NT2/D1 (cell line): ENCODE data around the gene TLE4.

Experiments
- DNase-seq: peaks from one replicate; pipeline ENCODE4 v3.0.0-alpha.2; 2011; ENCODE audit warnings: low read depth, low spot score
- H3K27me3 ChIP-seq: 2 replicates; pipeline ENCODE4 v1.6.0; 2011; ENCODE audit warnings: mild to moderate bottlenecking; ENCODE audit not compliant: insufficient read length, insufficient read depth
- H3K36me3 ChIP-seq: 2 replicates; pipeline ENCODE4 v1.6.1; 2011; ENCODE audit warnings: mild to moderate bottlenecking, low read length, mixed read lengths; ENCODE audit not compliant: insufficient read depth, insufficient read length
- H3K4me1 ChIP-seq: 2 replicates; pipeline ENCODE4 v1.5.1; 2011; ENCODE audit not compliant: insufficient read depth, insufficient read length
- H3K4me3 ChIP-seq: 2 replicates; pipeline ENCODE4 v1.5.1; 2011; ENCODE audit warnings: low read depth; ENCODE audit not compliant: insufficient read length
- H3K9ac ChIP-seq: 2 replicates; pipeline ENCODE4 v1.6.0; 2011; ENCODE audit warnings: low read depth; ENCODE audit not compliant: insufficient read length
- H3K9me3 ChIP-seq: 2 replicates; pipeline ENCODE4 v1.5.1; 2011; ENCODE audit warnings: mild to moderate bottlenecking, low read length; ENCODE audit not compliant: insufficient read depth
- SUZ12 ChIP-seq: IDR thresholded peaks from 2 replicates; pipeline ENCODE4 v1.6.1; 2011; ENCODE audit not compliant: insufficient read length, insufficient read depth; ENCODE audit errors: extremely low read depth
- YY1 ChIP-seq: IDR thresholded peaks from 2 replicates; pipeline ENCODE4 v1.6.1; 2011; ENCODE audit not compliant: insufficient read length, insufficient read depth
- ZNF274 ChIP-seq: IDR thresholded peaks from 2 replicates; pipeline ENCODE4 v1.6.1; 2011; ENCODE audit warnings: mild to moderate bottlenecking, low read depth, low read length

Gene TLE4

DNA sequence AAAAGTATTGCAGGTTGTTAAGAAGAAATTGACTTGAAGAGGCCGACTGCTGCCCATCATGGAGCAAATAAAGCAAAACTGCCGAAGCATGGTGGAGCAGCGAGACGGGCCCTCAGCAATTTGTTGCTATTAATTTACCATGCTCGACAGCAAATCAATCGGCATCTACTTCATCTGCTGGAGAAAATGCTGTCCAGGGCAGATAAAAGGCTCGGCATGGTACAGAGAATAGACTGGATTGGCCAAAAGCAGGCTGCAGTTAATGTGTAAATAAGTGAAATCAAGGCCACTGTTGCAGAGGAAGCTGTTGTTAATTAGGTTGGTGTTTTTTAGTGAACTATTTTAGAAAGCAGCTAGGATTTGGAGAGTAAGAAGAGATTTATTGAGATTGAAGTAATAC is 8.3 kb downstream of the TLE4 start:
- no peaks in the 10 kb centered on the region for H3K27me3 ChIP-seq
- TF ChIP-seq ZNF274 (no peak), YY1 (no peak), SUZ12 (no peak)
- DNase-seq: no peak
- H3K4me1 ChIP-seq: peaks cover 5% of the 10 kb centered on the region
- no peak overlapping the region for H3K9ac ChIP-seq
- no peak overlapping the region for H3K4me3 ChIP-seq
- peaks cover 43% of the 10 kb centered on the region for H3K36me3 ChIP-seq
- no peaks in the 10 kb centered on the region for H3K9me3 ChIP-seq

- no peak overlapping the region for H3K4me3 ChIP-seq
- H3K9ac ChIP-seq: no peak overlapping the region
- H3K27me3 ChIP-seq: no peaks in the 10 kb centered on the region
- H3K36me3 ChIP-seq: peaks cover 33% of the 10 kb centered on the region
- H3K4me1 ChIP-seq: peaks cover 5% of the 10 kb centered on the region
- TF ChIP-seq SUZ12: no peak
- no peak for TF ChIP-seq YY1
- TF ChIP-seq ZNF274: no peak
- no peak for DNase-seq
- H3K9me3 ChIP-seq: no peaks in the 10 kb centered on the region
These were observed 9.6 kb downstream of the TLE4 start for GRCh38 chr9:79581388-79581787.

- peaks cover 5% of the 10 kb centered on the region for H3K4me1 ChIP-seq
- TF ChIP-seq ZNF274 (no peak), YY1 (no peak), SUZ12 (no peak)
- H3K9ac ChIP-seq: no peak overlapping the region
- no peak overlapping the region for H3K4me3 ChIP-seq
- H3K27me3 ChIP-seq: no peaks in the 10 kb centered on the region
- H3K36me3 ChIP-seq: peaks cover 29% of the 10 kb centered on the region
- DNase-seq: no peak
- H3K9me3 ChIP-seq: no peaks in the 10 kb centered on the region
These were observed 10.0 kb downstream of the TLE4 start for GRCh38 chr9:79581794-79582193.

DNA sequence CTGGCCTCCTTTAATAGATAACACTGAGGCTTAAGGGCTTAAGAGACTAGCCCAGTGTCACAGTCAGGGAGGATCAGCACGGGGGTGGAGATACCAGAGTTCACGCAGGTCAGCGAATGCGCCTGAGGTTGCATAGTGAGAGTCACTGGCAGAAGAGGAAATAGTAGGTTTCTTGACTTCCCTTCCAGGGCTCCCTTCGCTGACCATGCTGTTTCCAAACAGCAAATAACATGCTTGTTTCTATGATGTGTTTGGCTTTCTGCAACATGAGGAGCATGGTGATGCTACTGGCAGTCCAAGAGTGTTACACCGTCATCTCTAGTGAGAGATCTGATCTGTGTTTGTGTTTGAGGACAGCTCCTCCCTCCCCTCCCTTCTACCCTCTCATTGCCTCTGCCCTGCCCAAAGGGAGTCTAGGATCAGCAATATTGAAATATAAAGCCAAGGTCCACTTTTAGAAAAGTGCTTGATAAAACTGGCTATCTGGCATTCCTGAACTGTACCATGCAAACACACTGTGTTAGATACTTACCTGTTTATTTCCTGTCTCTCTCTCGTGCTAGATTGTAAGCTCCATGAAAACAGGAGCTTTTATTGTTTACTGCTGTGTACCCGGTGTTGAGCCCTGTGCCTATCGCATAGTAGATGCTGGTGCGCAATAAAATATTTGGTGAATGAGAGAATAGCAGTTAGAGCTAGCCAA is 12.3 kb downstream of the TLE4 start:
- H3K9ac ChIP-seq: no peak overlapping the region
- peaks cover 30% of the 10 kb centered on the region for H3K36me3 ChIP-seq
- H3K4me1 ChIP-seq: peaks cover 5% of the 10 kb centered on the region
- no peaks in the 10 kb centered on the region for H3K9me3 ChIP-seq
- DNase-seq: no peak
- TF ChIP-seq YY1 (no peak), ZNF274 (no peak), SUZ12 (no peak)
- H3K4me3 ChIP-seq: no peak overlapping the region
- no peaks in the 10 kb centered on the region for H3K27me3 ChIP-seq

- Histone ChIP-seq H3K4me1 (peaks cover 5% of the 10 kb centered on the region), H3K27me3 (no peaks in the 10 kb centered on the region), H3K36me3 (peaks cover 27% of the 10 kb centered on the region), H3K9me3 (no peaks in the 10 kb centered on the region), H3K4me3 (no peak overlapping the region), H3K9ac (no peak overlapping the region)
- no peak for TF ChIP-seq SUZ12
- TF ChIP-seq ZNF274: no peak
- TF ChIP-seq YY1: no peak
- DNase-seq: no peak
These were observed 12.9 kb downstream of the TLE4 start for GRCh38 chr9:79584655-79584982.

- no peak overlapping the region for H3K4me3 ChIP-seq
- H3K4me1 ChIP-seq: peaks cover 3% of the 10 kb centered on the region
- no peak overlapping the region for H3K9ac ChIP-seq
- H3K9me3 ChIP-seq: no peaks in the 10 kb centered on the region
- DNase-seq: no peak
- peaks cover 22% of the 10 kb centered on the region for H3K36me3 ChIP-seq
- TF ChIP-seq ZNF274: no peak
- TF ChIP-seq SUZ12: no peak
- no peak for TF ChIP-seq YY1
- no peaks in the 10 kb centered on the region for H3K27me3 ChIP-seq
These were observed 16.9 kb downstream of the TLE4 start for GRCh38 chr9:79588488-79589223.

- no peak for TF ChIP-seq SUZ12
- no peak for DNase-seq
- Histone ChIP-seq H3K4me3 (no peak overlapping the region), H3K27me3 (no peaks in the 10 kb centered on the region), H3K9ac (no peak overlapping the region), H3K9me3 (no peaks in the 10 kb centered on the region), H3K4me1 (no peaks in the 10 kb centered on the region), H3K36me3 (peaks cover 16% of the 10 kb centered on the region)
These were observed 19.7 kb downstream of the TLE4 start for GRCh38 chr9:79591458-79591857.
